ENCODE data around the gene DENND10.

The DENND10 gene

DNA sequence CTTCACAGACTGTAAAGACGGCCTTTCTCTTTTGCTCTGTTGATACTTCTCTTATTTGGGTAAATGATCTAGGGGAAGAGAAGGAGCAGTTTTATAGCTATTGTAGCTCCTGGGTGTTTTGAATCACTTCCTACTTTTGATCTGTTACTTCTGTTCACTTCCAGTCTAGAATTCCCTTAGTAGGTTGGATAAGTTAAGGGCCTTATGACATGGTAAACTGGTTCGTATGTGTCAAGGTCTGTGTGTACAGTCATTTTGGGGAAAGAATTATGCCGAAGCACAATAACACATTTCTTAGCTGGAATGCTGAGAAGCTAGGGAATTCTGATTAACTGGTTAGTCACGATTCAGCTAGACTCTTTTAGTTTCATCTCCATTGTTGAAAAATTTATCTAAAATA is 8.1 kb downstream of the DENND10 start:
- peaks cover 7% of the 10 kb centered on the region for H3K36me3 Mint-ChIP-seq
- H3K27ac Mint-ChIP-seq = no peak overlapping the region
- H3K4me1 Mint-ChIP-seq = peaks cover 9% of the 10 kb centered on the region
- no peaks in the 10 kb centered on the region for H3K27me3 Mint-ChIP-seq
- no peak overlapping the region for H3K4me3 Mint-ChIP-seq
- no peaks in the 10 kb centered on the region for H3K9me3 Mint-ChIP-seq

DNA sequence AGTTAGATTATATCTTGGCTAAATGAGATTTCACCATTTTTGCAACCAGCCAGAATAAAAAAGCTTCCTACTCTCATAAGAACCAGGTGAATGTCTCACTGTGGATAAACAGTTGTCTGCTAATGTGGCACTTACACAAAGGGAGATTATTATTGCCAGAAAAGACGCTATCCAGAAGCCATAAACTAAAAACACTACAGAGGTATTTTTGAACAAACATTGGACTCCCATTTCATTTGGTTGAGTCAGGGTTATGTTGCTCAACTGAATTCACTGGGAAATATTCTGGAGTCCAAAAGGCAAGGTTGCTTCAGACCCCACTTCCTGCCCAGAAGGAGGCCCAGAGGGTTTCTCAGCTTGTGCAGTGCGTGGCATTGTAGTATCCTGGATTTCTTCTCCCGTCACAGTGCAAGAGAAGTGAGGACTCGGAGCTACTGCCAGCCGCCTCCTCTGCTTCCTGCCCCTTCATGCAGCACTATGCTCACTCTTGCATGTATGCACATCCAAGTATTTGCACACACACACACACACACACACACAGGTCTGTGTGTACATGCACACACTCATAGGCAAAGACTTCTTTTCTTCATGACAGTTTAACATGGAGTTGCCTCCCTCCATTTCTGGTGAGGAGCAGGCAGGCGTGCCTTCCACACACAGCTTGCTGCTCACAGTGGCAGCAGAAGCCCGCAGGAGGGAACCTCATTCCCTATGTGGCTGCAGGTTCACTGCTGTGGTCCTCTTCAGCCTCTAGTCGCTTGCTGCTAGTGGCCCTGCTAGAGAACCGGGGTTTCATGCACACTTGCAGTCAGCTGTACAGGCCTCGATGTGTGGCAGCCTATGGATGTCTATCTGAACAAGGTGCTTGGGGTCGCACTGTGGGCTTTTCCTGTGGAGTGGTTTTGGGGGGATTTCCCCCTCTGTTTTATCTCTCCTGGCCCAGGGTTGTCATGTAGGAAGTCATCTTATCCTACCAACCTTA is 10.1 kb downstream of the DENND10 start:
- H3K27ac Mint-ChIP-seq = peak overlapping the region; percentile 68
- no peaks in the 10 kb centered on the region for H3K9me3 Mint-ChIP-seq
- peaks cover 9% of the 10 kb centered on the region for H3K4me1 Mint-ChIP-seq
- no peaks in the 10 kb centered on the region for H3K27me3 Mint-ChIP-seq
- H3K36me3 Mint-ChIP-seq = peaks cover 9% of the 10 kb centered on the region
- H3K4me3 Mint-ChIP-seq = no peak overlapping the region

DNA sequence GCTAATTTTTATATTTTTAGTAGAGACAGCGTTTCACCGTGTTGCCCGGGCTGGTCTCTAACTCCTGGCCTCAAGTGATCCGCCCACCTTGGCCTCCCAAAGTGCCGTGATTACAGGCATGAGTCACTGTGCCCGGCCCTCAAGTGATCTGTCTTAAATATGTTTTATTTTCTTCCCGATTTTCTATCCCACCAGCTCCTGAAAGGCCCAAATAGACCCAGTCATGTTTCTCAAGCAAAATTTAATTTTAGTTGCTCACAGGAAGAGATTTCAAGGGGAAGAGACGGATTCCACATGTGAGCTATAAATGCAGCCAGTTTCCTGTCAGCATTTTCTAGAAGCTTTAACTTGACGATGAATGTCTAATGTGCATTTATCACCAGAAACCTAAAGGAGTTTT is 12.0 kb downstream of the DENND10 start:
- H3K4me1 Mint-ChIP-seq = peaks cover 9% of the 10 kb centered on the region
- no peak overlapping the region for H3K4me3 Mint-ChIP-seq
- H3K27me3 Mint-ChIP-seq = no peaks in the 10 kb centered on the region
- no peak overlapping the region for H3K27ac Mint-ChIP-seq
- H3K36me3 Mint-ChIP-seq = peaks cover 7% of the 10 kb centered on the region
- H3K9me3 Mint-ChIP-seq = no peaks in the 10 kb centered on the region

DNA sequence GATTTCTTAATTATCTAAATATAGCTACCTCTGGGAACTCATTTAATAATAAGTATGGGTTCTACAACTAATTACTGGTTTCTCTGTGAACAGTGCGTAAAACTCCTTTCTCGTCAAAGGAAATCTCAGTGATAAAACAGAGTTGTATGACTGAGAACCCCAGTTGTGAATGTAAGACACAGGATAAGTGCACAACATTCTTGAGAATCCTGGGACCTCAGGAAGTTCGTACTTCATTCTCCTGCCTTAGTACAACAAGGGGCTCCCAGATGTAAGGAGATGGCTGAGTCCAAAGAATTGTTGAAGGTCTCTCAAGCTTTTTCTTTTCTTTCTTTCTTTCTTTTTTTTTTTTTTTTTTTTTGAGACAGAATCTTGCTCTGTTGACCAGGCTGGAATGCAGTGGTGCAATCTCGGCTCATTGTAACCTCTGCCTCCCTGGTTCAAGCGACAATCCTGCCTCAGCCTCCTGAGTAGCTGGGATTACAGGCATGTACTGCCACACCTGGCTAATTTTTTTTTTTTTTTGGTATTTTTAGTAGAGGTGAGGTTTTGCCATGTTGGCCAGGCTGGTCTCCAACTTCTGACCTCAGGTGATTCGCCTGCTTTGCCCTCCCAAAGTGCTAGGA is 12.5 kb downstream of the DENND10 start:
- Mint-ChIP-seq H3K36me3 (peaks cover 7% of the 10 kb centered on the region), H3K4me1 (peaks cover 9% of the 10 kb centered on the region), H3K27me3 (no peaks in the 10 kb centered on the region), H3K9me3 (no peaks in the 10 kb centered on the region), H3K27ac (no peak overlapping the region), H3K4me3 (no peak overlapping the region)

DNA sequence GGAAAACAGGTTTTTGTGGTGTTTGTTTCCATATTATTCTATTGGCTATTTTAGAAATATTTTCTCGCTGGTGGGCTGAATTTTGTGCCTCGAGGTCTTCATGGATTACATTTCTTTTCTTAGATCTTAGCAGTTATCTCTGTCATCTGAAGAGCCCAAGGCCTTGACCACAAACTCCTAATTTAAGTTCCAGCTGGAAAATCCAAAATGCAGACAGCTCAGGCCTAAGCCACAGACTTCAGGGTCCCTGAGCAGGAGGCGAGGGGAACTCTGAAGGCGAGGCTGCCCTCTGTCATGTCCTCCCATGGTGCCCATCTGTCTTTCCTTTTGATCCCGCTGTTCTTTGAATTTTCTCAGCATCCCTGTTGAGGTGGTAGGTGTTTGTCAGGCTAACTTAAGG is 14.3 kb downstream of the DENND10 start:
- no peak overlapping the region for H3K27ac Mint-ChIP-seq
- H3K4me1 Mint-ChIP-seq = peaks cover 9% of the 10 kb centered on the region
- H3K9me3 Mint-ChIP-seq = no peaks in the 10 kb centered on the region
- peaks cover 9% of the 10 kb centered on the region for H3K36me3 Mint-ChIP-seq
- H3K27me3 Mint-ChIP-seq = no peaks in the 10 kb centered on the region
- H3K4me3 Mint-ChIP-seq = no peak overlapping the region

DNA sequence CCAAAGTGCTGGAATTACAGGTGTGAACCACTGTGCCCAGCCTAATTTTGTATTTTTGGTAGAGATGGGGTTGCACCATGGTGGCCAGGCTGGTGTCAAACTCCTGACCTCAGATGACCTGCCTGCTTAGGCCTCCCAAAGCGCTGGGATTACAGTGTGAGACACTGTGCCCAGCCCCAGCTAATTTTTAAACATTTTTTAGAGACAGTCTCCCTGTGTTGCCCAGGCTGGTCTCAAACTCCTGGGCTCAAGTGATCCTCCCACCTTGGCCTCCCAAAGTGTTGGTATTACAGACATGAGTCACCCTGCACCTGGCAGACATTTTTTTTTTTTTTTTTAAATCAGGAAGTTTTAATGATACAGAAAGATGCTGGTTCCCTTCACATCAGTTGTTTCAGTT is 15.5 kb downstream of the DENND10 start:
- H3K4me1 Mint-ChIP-seq = peaks cover 1% of the 10 kb centered on the region
- H3K36me3 Mint-ChIP-seq = peaks cover 6% of the 10 kb centered on the region
- H3K4me3 Mint-ChIP-seq = no peak overlapping the region
- no peak overlapping the region for H3K27ac Mint-ChIP-seq
- H3K9me3 Mint-ChIP-seq = no peaks in the 10 kb centered on the region
- no peaks in the 10 kb centered on the region for H3K27me3 Mint-ChIP-seq

DNA sequence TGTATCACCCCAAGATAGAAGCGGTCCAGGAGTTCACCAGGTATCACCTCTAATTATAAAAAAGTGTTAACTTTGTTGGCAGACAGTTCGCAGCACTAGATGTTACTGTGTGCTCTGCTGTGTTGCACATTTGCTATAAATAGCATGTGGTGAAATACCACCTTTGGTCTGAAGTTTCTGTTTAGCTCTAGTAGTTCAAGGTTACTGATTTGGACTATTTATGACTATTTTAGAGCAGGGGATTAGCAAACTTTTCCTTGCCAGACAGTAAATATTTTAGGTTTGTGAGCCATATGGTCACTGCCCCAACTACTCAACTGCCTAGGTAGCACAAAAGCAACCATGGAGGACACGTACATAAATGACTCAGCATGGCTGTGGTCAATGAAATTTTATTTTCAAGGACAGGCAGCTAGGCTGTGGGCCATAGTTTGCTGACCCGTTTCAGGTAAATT is 16.5 kb downstream of the DENND10 start:
- peaks cover 6% of the 10 kb centered on the region for H3K36me3 Mint-ChIP-seq
- H3K9me3 Mint-ChIP-seq = no peaks in the 10 kb centered on the region
- H3K4me3 Mint-ChIP-seq = no peak overlapping the region
- no peak overlapping the region for H3K27ac Mint-ChIP-seq
- H3K27me3 Mint-ChIP-seq = no peaks in the 10 kb centered on the region
- no peaks in the 10 kb centered on the region for H3K4me1 Mint-ChIP-seq

DNA sequence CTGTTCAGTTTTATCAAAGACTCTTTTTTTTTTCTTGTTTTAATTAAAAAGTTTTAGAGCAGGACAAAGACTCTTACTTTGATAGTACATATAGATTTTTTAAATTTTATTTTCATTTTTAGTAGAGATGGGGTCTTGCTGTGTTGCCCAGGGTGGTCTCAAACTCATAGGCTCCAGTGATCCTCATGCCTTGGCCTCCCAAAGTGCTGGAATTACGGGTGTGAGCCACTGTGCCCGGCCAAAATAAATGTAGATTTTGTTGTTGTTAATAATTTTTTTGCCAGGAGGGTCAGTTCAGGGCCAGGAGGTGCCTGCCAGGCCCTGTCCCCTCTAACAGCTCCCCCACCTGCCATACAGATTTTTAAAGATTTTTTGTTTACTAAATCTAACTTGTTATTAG is 17.0 kb downstream of the DENND10 start:
- H3K36me3 Mint-ChIP-seq = peaks cover 9% of the 10 kb centered on the region
- H3K4me1 Mint-ChIP-seq = no peaks in the 10 kb centered on the region
- H3K27me3 Mint-ChIP-seq = no peaks in the 10 kb centered on the region
- no peak overlapping the region for H3K4me3 Mint-ChIP-seq
- H3K27ac Mint-ChIP-seq = no peak overlapping the region
- no peaks in the 10 kb centered on the region for H3K9me3 Mint-ChIP-seq

DNA sequence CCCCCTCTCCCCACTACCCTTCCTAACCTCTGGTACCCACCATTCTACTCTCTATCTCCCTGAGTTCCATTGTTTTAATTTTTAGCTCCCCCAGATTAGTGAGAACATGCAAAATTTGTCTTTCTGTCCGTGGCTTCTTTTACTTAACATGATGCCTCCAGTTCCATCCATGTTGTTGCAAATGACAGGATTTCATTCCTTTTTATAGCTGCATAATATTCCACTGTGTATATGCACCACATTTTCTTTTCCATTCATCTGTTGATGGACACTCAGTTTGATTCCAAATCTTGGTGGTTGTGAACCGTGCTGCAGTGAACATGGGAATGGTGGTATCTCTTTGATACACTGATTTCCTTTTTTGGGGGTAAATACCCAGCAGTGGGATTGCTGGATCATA is 22.0 kb downstream of the DENND10 start:
- Mint-ChIP-seq H3K27ac (no peak overlapping the region), H3K36me3 (peaks cover 14% of the 10 kb centered on the region), H3K4me3 (no peak overlapping the region), H3K9me3 (no peaks in the 10 kb centered on the region), H3K27me3 (no peaks in the 10 kb centered on the region), H3K4me1 (peaks cover 7% of the 10 kb centered on the region)

DNA sequence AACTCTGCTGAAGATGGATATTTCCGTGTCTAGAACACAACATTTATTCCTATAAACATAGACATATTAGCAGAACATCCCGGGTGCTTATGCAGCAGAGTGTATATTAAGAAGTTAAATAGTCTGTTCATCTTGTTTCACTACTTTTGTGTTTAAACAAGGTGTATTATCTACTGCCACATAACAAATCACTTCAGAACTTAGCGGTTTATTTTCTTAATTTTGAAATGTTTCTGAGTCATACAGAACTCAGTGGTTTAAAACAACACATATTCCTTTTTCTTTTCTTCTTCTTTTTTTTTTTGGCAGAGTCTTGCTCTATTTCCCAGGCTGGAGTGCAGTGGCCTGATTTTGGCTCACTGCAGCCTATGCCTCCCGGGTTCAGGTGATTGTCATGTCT is 25.8 kb downstream of the DENND10 start:
- no peak overlapping the region for H3K27ac Mint-ChIP-seq
- peaks cover 19% of the 10 kb centered on the region for H3K36me3 Mint-ChIP-seq
- H3K27me3 Mint-ChIP-seq = no peaks in the 10 kb centered on the region
- H3K4me1 Mint-ChIP-seq = peaks cover 31% of the 10 kb centered on the region
- no peak overlapping the region for H3K4me3 Mint-ChIP-seq
- no peaks in the 10 kb centered on the region for H3K9me3 Mint-ChIP-seq

DNA sequence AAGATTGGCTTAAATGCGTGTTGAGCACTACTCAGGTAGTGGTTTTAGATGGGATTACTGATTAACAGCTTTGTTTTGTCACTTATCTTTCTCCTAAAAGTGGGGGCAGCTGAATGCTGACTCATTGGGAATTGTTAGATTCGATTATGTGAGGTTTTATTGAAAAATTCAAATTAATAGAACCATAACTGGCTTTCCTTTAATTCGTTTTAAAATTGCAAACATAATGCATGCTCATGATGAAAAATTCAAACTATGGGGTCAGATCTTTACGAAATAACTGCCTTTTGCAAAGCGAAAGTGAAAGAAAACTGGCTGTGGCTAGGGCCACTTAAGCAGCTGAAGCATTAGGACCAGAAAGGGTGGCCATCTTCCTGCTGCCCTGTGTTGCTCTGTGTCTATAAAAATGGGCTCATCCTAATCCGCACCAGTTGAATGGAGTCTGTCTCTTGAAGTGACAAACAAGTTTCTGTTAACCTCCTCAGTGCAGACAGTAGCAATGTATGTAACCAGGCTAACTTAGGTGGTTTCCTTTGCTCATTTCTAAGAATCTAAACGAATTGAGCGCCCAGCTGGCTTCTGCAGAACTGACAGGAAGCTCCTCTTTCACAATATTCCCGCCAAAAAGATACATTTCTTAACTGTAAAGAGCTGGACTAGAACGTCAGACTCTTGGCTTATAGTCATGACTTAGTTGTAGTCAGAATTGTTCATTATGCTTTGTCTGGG is 27.8 kb downstream of the DENND10 start:
- H3K27me3 Mint-ChIP-seq = no peaks in the 10 kb centered on the region
- peak overlapping the region; percentile 91 for H3K4me3 Mint-ChIP-seq
- H3K9me3 Mint-ChIP-seq = no peaks in the 10 kb centered on the region
- H3K4me1 Mint-ChIP-seq = peaks cover 36% of the 10 kb centered on the region
- H3K27ac Mint-ChIP-seq = peak overlapping the region; percentile 95
- H3K36me3 Mint-ChIP-seq = peaks cover 12% of the 10 kb centered on the region

DNA sequence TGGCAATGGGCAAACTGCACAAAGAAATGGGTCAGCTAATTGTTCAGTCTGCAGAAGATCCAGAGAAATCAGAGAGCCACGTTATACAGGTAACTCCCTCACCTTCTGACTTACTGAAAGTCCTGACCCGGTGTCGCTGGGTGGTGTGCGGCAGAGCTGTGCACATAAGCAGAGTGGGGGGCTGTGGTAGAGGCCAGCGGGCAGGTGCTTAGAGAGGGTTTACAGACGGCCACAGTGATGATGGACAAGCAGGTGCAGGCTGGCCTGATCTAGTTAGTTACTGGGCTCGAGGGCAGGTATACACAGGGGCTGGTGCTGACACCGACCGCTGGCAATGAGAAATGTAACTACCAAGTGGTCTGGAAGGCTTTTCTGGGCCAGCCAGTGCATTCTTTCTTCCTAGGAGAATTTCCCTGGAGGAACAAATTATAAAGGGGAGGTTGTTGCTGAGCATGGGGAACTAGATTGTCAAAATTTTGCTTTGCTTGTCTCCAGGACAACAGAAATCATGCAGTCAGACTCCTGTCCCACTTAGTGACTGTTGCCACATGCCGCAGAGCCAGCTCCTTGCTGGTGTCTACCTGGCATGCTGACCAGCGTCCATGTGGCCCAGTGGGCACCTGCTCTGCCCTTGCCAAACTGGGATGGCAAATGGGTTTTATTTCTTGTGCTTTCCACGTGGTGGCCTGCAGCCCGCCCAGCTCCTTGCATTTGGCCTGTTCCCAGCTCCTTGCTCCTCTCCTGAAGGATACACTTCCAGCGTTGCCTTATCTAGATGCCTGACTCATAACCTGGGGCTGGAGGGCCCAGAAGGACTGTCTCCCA is 28.8 kb downstream of the DENND10 start:
- Mint-ChIP-seq H3K27ac (peak overlapping the region; percentile 95), H3K4me1 (peaks cover 39% of the 10 kb centered on the region), H3K27me3 (no peaks in the 10 kb centered on the region), H3K36me3 (peaks cover 12% of the 10 kb centered on the region), H3K4me3 (peak overlapping the region; percentile 26), H3K9me3 (no peaks in the 10 kb centered on the region)

DNA sequence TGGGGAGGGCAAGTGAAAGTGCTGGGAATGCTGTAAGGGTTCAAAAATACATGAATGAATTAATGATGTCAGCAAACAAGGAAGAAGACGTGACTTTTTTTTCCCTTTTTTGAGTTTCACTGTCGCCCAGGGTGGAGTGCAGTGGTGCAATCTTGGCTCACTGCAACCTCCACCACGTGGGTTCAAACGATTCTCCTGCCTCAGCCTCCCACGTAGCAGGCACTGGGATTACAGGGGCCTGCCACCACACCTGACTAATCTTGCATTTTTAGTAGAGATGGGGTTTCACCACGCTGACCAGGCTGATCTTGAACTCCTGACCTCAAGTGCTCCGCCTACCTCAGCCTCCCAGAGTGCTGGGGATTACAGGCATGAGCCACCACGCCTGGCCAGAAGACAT is 30.0 kb downstream of the DENND10 start:
- Mint-ChIP-seq H3K4me1 (peaks cover 41% of the 10 kb centered on the region), H3K27ac (peak overlapping the region; percentile 52), H3K4me3 (no peak overlapping the region), H3K36me3 (peaks cover 12% of the 10 kb centered on the region), H3K9me3 (no peaks in the 10 kb centered on the region), H3K27me3 (no peaks in the 10 kb centered on the region)

DNA sequence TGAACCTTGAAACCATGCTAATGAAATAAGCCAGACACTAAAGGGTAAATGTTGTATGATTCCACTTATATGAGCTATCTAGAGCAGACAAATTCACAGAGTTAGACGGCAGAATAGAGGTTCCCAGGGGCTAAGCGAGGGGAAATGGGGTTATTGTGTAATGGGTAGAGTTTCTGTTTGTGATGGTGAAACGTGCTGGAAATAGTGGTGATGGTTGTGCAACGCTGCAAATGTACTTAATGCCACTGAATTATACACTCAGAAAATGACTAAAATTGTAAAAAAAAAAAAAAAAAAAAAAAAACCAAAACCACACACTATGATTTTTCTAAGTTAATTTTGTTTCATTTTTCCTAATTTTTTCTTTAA is 31.6 kb downstream of the DENND10 start:
- Mint-ChIP-seq H3K4me1 (peaks cover 45% of the 10 kb centered on the region), H3K27me3 (no peaks in the 10 kb centered on the region), H3K9me3 (no peaks in the 10 kb centered on the region), H3K27ac (peak overlapping the region; percentile 2), H3K36me3 (peaks cover 10% of the 10 kb centered on the region), H3K4me3 (no peak overlapping the region)

DNA sequence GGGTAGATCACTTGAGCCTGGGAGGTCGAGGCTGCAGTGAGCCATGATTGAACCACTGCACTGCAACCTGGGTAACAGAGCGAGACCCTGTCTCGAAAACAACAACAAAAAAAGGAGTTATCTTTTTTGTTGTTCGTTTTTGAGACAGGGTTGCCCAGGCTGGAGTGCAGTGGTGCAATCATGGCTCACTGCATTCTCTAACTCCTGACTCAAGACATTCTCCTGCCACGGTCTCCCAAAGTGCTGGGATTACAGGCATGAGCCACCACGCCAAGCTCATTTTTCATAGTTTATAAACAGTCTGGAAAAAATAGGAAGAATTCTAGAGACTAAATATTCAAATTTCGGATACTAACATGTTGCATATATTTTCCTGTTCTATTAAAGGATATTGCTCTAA is 32.2 kb downstream of the DENND10 start:
- H3K27me3 Mint-ChIP-seq = no peaks in the 10 kb centered on the region
- H3K36me3 Mint-ChIP-seq = peaks cover 10% of the 10 kb centered on the region
- no peak overlapping the region for H3K4me3 Mint-ChIP-seq
- H3K9me3 Mint-ChIP-seq = no peaks in the 10 kb centered on the region
- no peak overlapping the region for H3K27ac Mint-ChIP-seq
- peaks cover 39% of the 10 kb centered on the region for H3K4me1 Mint-ChIP-seq
